GM12873 (cell line): ENCODE measurements around the gene CORO2A.

Experiments used
- TF ChIP-seq, protein P1 (sequence below): IDR thresholded peaks from 2 replicates; pipeline ENCODE4 v1.5.1; 2012; ENCODE audit warnings: low read depth, mild to moderate bottlenecking, moderate library complexity, low read length, control low read depth; ENCODE audit not compliant: insufficient read depth; ENCODE audit errors: missing control alignments

The CORO2A gene

DNA sequence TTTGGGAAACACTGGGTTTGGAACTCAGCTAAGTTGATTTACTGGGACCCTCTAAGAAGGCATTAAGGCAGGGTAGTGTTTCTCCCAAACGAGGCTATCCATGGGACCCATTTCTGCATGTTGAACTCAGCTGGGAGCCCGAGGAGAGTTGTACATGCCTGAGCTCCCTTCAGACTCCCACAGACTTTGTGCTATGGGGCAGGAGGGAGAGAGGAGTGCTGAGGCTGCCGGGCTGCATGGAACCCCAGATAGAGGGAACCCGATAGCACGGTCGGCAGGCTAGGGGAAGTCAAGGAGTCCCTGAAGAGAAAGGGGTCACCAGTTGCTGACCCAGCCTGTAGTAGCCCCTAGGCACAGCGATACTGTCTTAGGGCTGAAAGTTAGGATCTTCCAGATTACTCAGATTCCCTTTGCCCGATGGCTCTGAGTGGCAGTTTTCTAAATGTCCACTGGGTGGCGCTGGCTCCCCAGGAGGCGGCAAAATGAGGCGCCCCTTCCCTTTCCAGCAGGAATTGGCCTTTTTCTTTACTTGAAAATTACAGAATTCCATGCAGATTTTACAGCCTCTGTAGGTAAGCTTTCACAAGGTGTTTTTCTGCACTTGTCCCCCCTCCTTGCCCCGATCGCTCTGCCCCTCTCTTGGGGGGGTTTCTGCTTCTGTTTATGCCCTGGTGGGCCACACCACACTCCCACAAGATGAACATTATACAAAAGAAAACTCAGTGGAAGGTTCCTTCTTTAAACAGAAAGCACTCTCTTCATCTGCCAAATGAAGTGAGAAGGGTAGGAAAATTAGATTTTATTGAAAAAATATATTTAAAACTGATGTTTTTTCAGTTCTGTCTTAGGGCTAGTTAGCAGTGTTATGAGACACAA, 118.1 kb downstream of the CORO2A start:
- TF ChIP-seq, protein P1, sequence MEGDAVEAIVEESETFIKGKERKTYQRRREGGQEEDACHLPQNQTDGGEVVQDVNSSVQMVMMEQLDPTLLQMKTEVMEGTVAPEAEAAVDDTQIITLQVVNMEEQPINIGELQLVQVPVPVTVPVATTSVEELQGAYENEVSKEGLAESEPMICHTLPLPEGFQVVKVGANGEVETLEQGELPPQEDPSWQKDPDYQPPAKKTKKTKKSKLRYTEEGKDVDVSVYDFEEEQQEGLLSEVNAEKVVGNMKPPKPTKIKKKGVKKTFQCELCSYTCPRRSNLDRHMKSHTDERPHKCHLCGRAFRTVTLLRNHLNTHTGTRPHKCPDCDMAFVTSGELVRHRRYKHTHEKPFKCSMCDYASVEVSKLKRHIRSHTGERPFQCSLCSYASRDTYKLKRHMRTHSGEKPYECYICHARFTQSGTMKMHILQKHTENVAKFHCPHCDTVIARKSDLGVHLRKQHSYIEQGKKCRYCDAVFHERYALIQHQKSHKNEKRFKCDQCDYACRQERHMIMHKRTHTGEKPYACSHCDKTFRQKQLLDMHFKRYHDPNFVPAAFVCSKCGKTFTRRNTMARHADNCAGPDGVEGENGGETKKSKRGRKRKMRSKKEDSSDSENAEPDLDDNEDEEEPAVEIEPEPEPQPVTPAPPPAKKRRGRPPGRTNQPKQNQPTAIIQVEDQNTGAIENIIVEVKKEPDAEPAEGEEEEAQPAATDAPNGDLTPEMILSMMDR = peak; percentile 89

DNA sequence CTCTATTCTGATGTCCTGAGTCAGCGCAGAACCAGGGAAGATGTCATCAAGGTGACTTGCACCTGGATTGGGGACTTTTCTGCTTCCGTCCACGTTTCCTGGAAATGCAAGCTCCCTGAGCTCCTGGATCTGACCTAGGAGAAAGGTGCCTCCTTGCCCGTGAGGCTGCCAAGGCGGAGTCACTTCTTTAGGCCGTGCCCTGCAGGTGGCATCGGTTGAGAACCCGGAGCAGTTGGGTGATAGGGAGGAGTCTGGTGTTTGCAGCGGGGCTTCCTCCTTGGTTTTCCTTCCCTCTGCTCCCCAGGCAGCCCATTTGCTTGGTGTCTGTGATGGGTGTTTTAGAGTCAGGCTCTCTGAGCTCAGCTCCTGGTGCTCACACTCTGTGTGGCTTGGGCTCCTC, 120.7 kb downstream of the CORO2A start:
- TF ChIP-seq, protein P1 = no peak
